Measurements from ENCODE around the gene FAM151B. TPM values are rescaled to one million over a fixed set of nuclear protein-coding genes. Genes with fewer than 3 reads are reported as not detected.

FAM151B gene
- total RNA-seq, 1 experiment from 2014 or later, result 0.72 TPM

- H3K27me3 Mint-ChIP-seq (ENCODE audit: low read depth), result peaks cover 87% of the 10 kb centered on the region
- Histone ChIP-seq H4K8ac (replicated peaks; ENCODE audit: insufficient read length, low read depth, low read length) (no peak within 1 kb of the TSS), H3K27ac (ENCODE audit: insufficient read length, low read depth, low read length) (no peak within 1 kb of the TSS), H4K20me1 (ENCODE audit: control insufficient read depth, insufficient read depth, insufficient read length) (no peaks in the 10 kb centered on the region), H3K9ac (ENCODE audit: extremely low read depth, insufficient read length, low read length) (no peak within 1 kb of the TSS), H3K23me2 (ENCODE audit: insufficient read length, low read depth, low read length, poor library complexity, severe bottlenecking) (peaks cover 11% of the 10 kb centered on the region), H2AFZ (ENCODE audit: low read length) (no peak within 1 kb of the TSS), H4K91ac (ENCODE audit: insufficient read length, low read depth, low read length) (no peak within 1 kb of the TSS), H3K4me2 (ENCODE audit: insufficient read depth, insufficient read length, low read length) (peak within 1 kb of the TSS; percentile 28), H2BK5ac (ENCODE audit: insufficient read length, low read length) (no peak within 1 kb of the TSS), H3K56ac (ENCODE audit: insufficient read length, low read depth, low read length) (no peak within 1 kb of the TSS), H2AK5ac (ENCODE audit: insufficient read length, low read length) (no peak within 1 kb of the TSS), H3K4me1 (ENCODE audit: insufficient read depth, low read length) (no peaks in the 10 kb centered on the region), H3T11ph (ENCODE audit: low read length) (no peak within 1 kb of the TSS), H3K79me1 (ENCODE audit: insufficient read depth, low read depth, low read length, poor library complexity, severe bottlenecking) (no peaks in the 10 kb centered on the region), H3K4ac (ENCODE audit: low read depth, low read length) (no peak within 1 kb of the TSS), H3K27me3 (ENCODE audit: insufficient read depth, low read length) (peaks cover 9% of the 10 kb centered on the region; the same call in 1 of the 2 replicates), H3K18ac (ENCODE audit: insufficient read length, low read depth, low read length) (no peak within 1 kb of the TSS), H2BK15ac (ENCODE audit: low read depth, low read length) (no peak within 1 kb of the TSS), H3K14ac (ENCODE audit: insufficient read depth, low read length) (no peak within 1 kb of the TSS), H3K23ac (ENCODE audit: insufficient read length, low read depth, low read length) (no peak within 1 kb of the TSS), H3K79me2 (ENCODE audit: insufficient read depth, low read length) (no peaks in the 10 kb centered on the region), H2BK20ac (ENCODE audit: low read depth, low read length, poor library complexity, severe bottlenecking) (no peak within 1 kb of the TSS), H3K9me3 (ENCODE audit: control insufficient read depth, low read depth, low read length) (no peaks in the 10 kb centered on the region), H2BK12ac (ENCODE audit: insufficient read length, low read depth, low read length) (no peak within 1 kb of the TSS), H4K5ac (ENCODE audit: insufficient read length, low read depth, low read length) (no peak within 1 kb of the TSS), H2BK120ac (ENCODE audit: low read depth, low read length, poor library complexity, severe bottlenecking) (no peak within 1 kb of the TSS)
- WGBS (ENCODE audit: extremely low coverage, insufficient read length, low lambda C conversion rate), result no CpG with 5 or more reads among the region's 73 CpGs
- no peak within 1 kb of the TSS; a peak in 1 of 7 replicates for H3K27ac Mint-ChIP-seq
- no peak for TF ChIP-seq CTCF (conservative IDR thresholded peaks at IDR 0.05)
- peak; percentile 86 for DNase-seq
- peak within 1 kb of the TSS; percentile 61 to 80 for H3K4me3 Mint-ChIP-seq
- peaks cover 4 to 9% of the 10 kb centered on the region in 2 experiments; a peak in 2 of 4 replicates for H3K4me1 Mint-ChIP-seq
- H3K36me3 Mint-ChIP-seq (ENCODE audit: insufficient read depth in 1 of 3, low read depth in 3 of 3), result peaks cover 0 to 1% (median 0%) of the 10 kb centered on the region in 3 experiments; a peak in 3 of 7 replicates
- peaks cover 0 to 2% of the 10 kb centered on the region in 2 experiments; a peak in 1 of 5 replicates for H3K9me3 Mint-ChIP-seq
Measured at GRCh38 chr5:80569961-80570786, 82.3 kb downstream of the FAM151B start, which contains the start of gene ANKRD34B. Gene ANKRD34B, minus strand, starts transcription at chr5:80570280. Its CDS starts 10,261 bp downstream, at chr5:80560019.
